SK-N-MC (cell line): ENCODE results near the gene COL20A1.

Experiments
- EZH2 ChIP-seq: fragments of 200-600 bp; sonication (generic); IDR thresholded peaks from one replicate; pipeline ENCODE4 v1.6.1; 2017; ENCODE audit warnings: antibody characterized with exemption
- POLR2AphosphoS5 ChIP-seq: IDR thresholded peaks from 2 replicates; pipeline ENCODE4 v1.6.1; 2012; ENCODE audit warnings: mild to moderate bottlenecking, low read depth, low read length, borderline replicate concordance

- TF ChIP-seq EZH2 (no peak), POLR2AphosphoS5 (no peak)
These were observed 36.9 kb upstream of the COL20A1 start for GRCh38 chr20:63255931-63256704.
